ENCODE measurements around the gene EPHA6.

Gene EPHA6

GRCh38 chr3:97057365-97057764, 243.0 kb downstream of the EPHA6 start:
- Histone ChIP-seq H3K9ac (ENCODE audit: low read depth, low read length) (no peak overlapping the region), H3K4me1 (ENCODE audit: control insufficient read depth, insufficient read depth, low read length) (no peaks in the 10 kb centered on the region), H3K4me3 (ENCODE audit: low read depth, low read length) (no peak overlapping the region), H3K9me3 (ENCODE audit: control insufficient read depth, insufficient read depth, low read length) (no peaks in the 10 kb centered on the region), H3K36me3 (ENCODE audit: control insufficient read depth, insufficient read depth, low read length) (no peaks in the 10 kb centered on the region), H3K27me3 (ENCODE audit: control insufficient read depth, insufficient read depth, low read length) (no peaks in the 10 kb centered on the region)

GRCh38 chr3:97059168-97059567, 244.8 kb downstream of the EPHA6 start:
- Histone ChIP-seq H3K4me1 (ENCODE audit: control insufficient read depth, insufficient read depth, low read length) (no peaks in the 10 kb centered on the region), H3K9ac (ENCODE audit: low read depth, low read length) (no peak overlapping the region), H3K36me3 (ENCODE audit: control insufficient read depth, insufficient read depth, low read length) (no peaks in the 10 kb centered on the region), H3K27me3 (ENCODE audit: control insufficient read depth, insufficient read depth, low read length) (no peaks in the 10 kb centered on the region), H3K9me3 (ENCODE audit: control insufficient read depth, insufficient read depth, low read length) (no peaks in the 10 kb centered on the region), H3K4me3 (ENCODE audit: low read depth, low read length) (no peak overlapping the region)

GRCh38 chr3:97066531-97066930, 252.1 kb downstream of the EPHA6 start:
- Histone ChIP-seq H3K27me3 (ENCODE audit: control insufficient read depth, insufficient read depth, low read length) (no peaks in the 10 kb centered on the region), H3K9ac (ENCODE audit: low read depth, low read length) (no peak overlapping the region), H3K4me1 (ENCODE audit: control insufficient read depth, insufficient read depth, low read length) (no peaks in the 10 kb centered on the region), H3K4me3 (ENCODE audit: low read depth, low read length) (no peak overlapping the region), H3K9me3 (ENCODE audit: control insufficient read depth, insufficient read depth, low read length) (no peaks in the 10 kb centered on the region), H3K36me3 (ENCODE audit: control insufficient read depth, insufficient read depth, low read length) (no peaks in the 10 kb centered on the region)

GRCh38 chr3:97070302-97070701, 255.9 kb downstream of the EPHA6 start:
- Histone ChIP-seq H3K4me1 (ENCODE audit: control insufficient read depth, insufficient read depth, low read length) (no peaks in the 10 kb centered on the region), H3K4me3 (ENCODE audit: low read depth, low read length) (no peak overlapping the region), H3K9ac (ENCODE audit: low read depth, low read length) (no peak overlapping the region), H3K36me3 (ENCODE audit: control insufficient read depth, insufficient read depth, low read length) (no peaks in the 10 kb centered on the region), H3K9me3 (ENCODE audit: control insufficient read depth, insufficient read depth, low read length) (no peaks in the 10 kb centered on the region), H3K27me3 (ENCODE audit: control insufficient read depth, insufficient read depth, low read length) (no peaks in the 10 kb centered on the region)

- Histone ChIP-seq H3K36me3 (ENCODE audit: control insufficient read depth, insufficient read depth, low read length) (no peaks in the 10 kb centered on the region), H3K9ac (ENCODE audit: low read depth, low read length) (no peak overlapping the region), H3K27me3 (ENCODE audit: control insufficient read depth, insufficient read depth, low read length) (no peaks in the 10 kb centered on the region), H3K9me3 (ENCODE audit: control insufficient read depth, insufficient read depth, low read length) (no peaks in the 10 kb centered on the region), H3K4me1 (ENCODE audit: control insufficient read depth, insufficient read depth, low read length) (no peaks in the 10 kb centered on the region), H3K4me3 (ENCODE audit: low read depth, low read length) (no peak overlapping the region)
These were observed 260.2 kb downstream of the EPHA6 start for GRCh38 chr3:97074546-97074945.

- Histone ChIP-seq H3K4me3 (ENCODE audit: low read depth, low read length) (no peak overlapping the region), H3K4me1 (ENCODE audit: control insufficient read depth, insufficient read depth, low read length) (no peaks in the 10 kb centered on the region), H3K9ac (ENCODE audit: low read depth, low read length) (no peak overlapping the region), H3K36me3 (ENCODE audit: control insufficient read depth, insufficient read depth, low read length) (no peaks in the 10 kb centered on the region), H3K9me3 (ENCODE audit: control insufficient read depth, insufficient read depth, low read length) (no peaks in the 10 kb centered on the region), H3K27me3 (ENCODE audit: control insufficient read depth, insufficient read depth, low read length) (no peaks in the 10 kb centered on the region)
These were observed 262.3 kb downstream of the EPHA6 start for GRCh38 chr3:97076673-97077072.

- no peaks in the 10 kb centered on the region for H3K9me3 ChIP-seq (ENCODE audit: control insufficient read depth, insufficient read depth, low read length)
- H3K4me1 ChIP-seq (ENCODE audit: control insufficient read depth, insufficient read depth, low read length) = no peaks in the 10 kb centered on the region
- H3K27me3 ChIP-seq (ENCODE audit: control insufficient read depth, insufficient read depth, low read length) = no peaks in the 10 kb centered on the region
- no peak overlapping the region for H3K9ac ChIP-seq (ENCODE audit: low read depth, low read length)
- no peak overlapping the region for H3K4me3 ChIP-seq (ENCODE audit: low read depth, low read length)
- no peaks in the 10 kb centered on the region for H3K36me3 ChIP-seq (ENCODE audit: control insufficient read depth, insufficient read depth, low read length)
These were observed 275.2 kb downstream of the EPHA6 start for GRCh38 chr3:97089621-97090020.

GRCh38 chr3:97102641-97103040, 288.2 kb downstream of the EPHA6 start:
- H3K36me3 ChIP-seq (ENCODE audit: control insufficient read depth, insufficient read depth, low read length) = no peaks in the 10 kb centered on the region

GRCh38 chr3:97105989-97106651, 291.7 kb downstream of the EPHA6 start:
- Histone ChIP-seq H3K4me1 (ENCODE audit: control insufficient read depth, insufficient read depth, low read length) (peaks cover 2% of the 10 kb centered on the region), H3K27me3 (ENCODE audit: control insufficient read depth, insufficient read depth, low read length) (no peaks in the 10 kb centered on the region), H3K4me3 (ENCODE audit: low read depth, low read length) (no peak overlapping the region), H3K9me3 (ENCODE audit: control insufficient read depth, insufficient read depth, low read length) (no peaks in the 10 kb centered on the region), H3K36me3 (ENCODE audit: control insufficient read depth, insufficient read depth, low read length) (no peaks in the 10 kb centered on the region), H3K9ac (ENCODE audit: low read depth, low read length) (no peak overlapping the region)

More at GRCh38 chr3:97102641-97103040, 288.2 kb downstream of the EPHA6 start:
- no peak overlapping the region for H3K4me3 ChIP-seq (ENCODE audit: low read depth, low read length)
- peaks cover 2% of the 10 kb centered on the region for H3K4me1 ChIP-seq (ENCODE audit: control insufficient read depth, insufficient read depth, low read length)
- H3K9ac ChIP-seq (ENCODE audit: low read depth, low read length) = no peak overlapping the region
- H3K27me3 ChIP-seq (ENCODE audit: control insufficient read depth, insufficient read depth, low read length) = no peaks in the 10 kb centered on the region
- H3K9me3 ChIP-seq (ENCODE audit: control insufficient read depth, insufficient read depth, low read length) = no peaks in the 10 kb centered on the region

GRCh38 chr3:97106652-97106989, 292.2 kb downstream of the EPHA6 start:
- Histone ChIP-seq H3K4me3 (ENCODE audit: low read depth, low read length) (no peak overlapping the region), H3K27me3 (ENCODE audit: control insufficient read depth, insufficient read depth, low read length) (no peaks in the 10 kb centered on the region), H3K4me1 (ENCODE audit: control insufficient read depth, insufficient read depth, low read length) (peaks cover 2% of the 10 kb centered on the region), H3K9me3 (ENCODE audit: control insufficient read depth, insufficient read depth, low read length) (no peaks in the 10 kb centered on the region), H3K36me3 (ENCODE audit: control insufficient read depth, insufficient read depth, low read length) (no peaks in the 10 kb centered on the region), H3K9ac (ENCODE audit: low read depth, low read length) (no peak overlapping the region)

- Histone ChIP-seq H3K27me3 (ENCODE audit: control insufficient read depth, insufficient read depth, low read length) (no peaks in the 10 kb centered on the region), H3K36me3 (ENCODE audit: control insufficient read depth, insufficient read depth, low read length) (no peaks in the 10 kb centered on the region), H3K9ac (ENCODE audit: low read depth, low read length) (no peak overlapping the region), H3K4me1 (ENCODE audit: control insufficient read depth, insufficient read depth, low read length) (peaks cover 2% of the 10 kb centered on the region), H3K9me3 (ENCODE audit: control insufficient read depth, insufficient read depth, low read length) (no peaks in the 10 kb centered on the region), H3K4me3 (ENCODE audit: low read depth, low read length) (no peak overlapping the region)
These were observed 293.7 kb downstream of the EPHA6 start for GRCh38 chr3:97108136-97108535.

GRCh38 chr3:97111244-97111643, 296.9 kb downstream of the EPHA6 start:
- Histone ChIP-seq H3K9me3 (ENCODE audit: control insufficient read depth, insufficient read depth, low read length) (no peaks in the 10 kb centered on the region), H3K4me3 (ENCODE audit: low read depth, low read length) (no peak overlapping the region), H3K27me3 (ENCODE audit: control insufficient read depth, insufficient read depth, low read length) (no peaks in the 10 kb centered on the region), H3K36me3 (ENCODE audit: control insufficient read depth, insufficient read depth, low read length) (no peaks in the 10 kb centered on the region), H3K9ac (ENCODE audit: low read depth, low read length) (no peak overlapping the region), H3K4me1 (ENCODE audit: control insufficient read depth, insufficient read depth, low read length) (peaks cover 2% of the 10 kb centered on the region)
